ENCODE results near the gene ZBTB21. TPM values are rescaled to one million over a fixed set of nuclear protein-coding genes. Genes with fewer than 3 reads are reported as not detected.
A peak's percentile ranks its signal among the peaks of the same experiment; 100 is the strongest.

Gene ZBTB21
- polyA plus RNA-seq, 1 experiment, result 13.4 TPM

DNA sequence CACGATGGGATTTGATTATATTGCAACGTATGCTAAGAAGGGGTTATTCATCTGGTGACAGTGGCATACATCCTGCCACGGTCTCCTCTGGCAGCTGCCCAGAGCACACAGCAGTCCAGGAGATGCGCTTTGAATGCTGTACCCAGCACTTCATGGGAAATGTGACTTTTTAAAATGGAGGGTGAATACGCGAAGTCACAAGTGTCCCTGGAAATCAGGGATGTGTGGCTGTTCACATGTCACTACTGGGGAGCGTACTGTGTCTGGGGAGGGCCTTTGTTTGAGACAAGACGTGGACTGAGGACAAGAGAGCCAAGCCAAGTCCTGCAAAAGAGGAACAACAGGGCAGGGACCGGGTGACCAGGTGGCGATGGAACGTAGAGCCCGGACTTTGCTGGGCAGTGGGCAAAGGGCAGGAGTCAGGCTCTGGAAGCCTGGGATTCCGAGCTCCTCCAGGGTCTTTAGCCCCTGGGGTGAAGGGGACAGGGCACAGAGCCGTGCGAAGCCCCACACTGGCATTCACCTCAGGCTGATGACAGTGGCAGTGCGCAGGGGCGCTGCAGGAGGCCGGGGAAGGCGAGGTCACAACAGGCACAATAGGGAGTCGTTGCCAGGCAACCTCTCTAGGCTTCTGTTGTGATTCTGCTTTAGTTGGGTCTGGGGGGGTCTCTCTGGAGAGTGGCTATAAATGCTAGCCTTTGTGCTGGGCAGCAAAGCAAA, 11.4 kb upstream of the ZBTB21 start:
- Histone ChIP-seq H3K27me3 (ENCODE audit: control insufficient read depth, insufficient read depth, low read length) (no peaks in the 10 kb centered on the region), H3K9me3 (ENCODE audit: control insufficient read depth, insufficient read depth, low read length) (no peaks in the 10 kb centered on the region; the same call in 1 of the 2 replicates), H3K27ac (ENCODE audit: low read depth, low read length) (no peak overlapping the region), H3K4me3 (ENCODE audit: low read depth, low read length) (no peak overlapping the region)
- TF ChIP-seq, protein P1, sequence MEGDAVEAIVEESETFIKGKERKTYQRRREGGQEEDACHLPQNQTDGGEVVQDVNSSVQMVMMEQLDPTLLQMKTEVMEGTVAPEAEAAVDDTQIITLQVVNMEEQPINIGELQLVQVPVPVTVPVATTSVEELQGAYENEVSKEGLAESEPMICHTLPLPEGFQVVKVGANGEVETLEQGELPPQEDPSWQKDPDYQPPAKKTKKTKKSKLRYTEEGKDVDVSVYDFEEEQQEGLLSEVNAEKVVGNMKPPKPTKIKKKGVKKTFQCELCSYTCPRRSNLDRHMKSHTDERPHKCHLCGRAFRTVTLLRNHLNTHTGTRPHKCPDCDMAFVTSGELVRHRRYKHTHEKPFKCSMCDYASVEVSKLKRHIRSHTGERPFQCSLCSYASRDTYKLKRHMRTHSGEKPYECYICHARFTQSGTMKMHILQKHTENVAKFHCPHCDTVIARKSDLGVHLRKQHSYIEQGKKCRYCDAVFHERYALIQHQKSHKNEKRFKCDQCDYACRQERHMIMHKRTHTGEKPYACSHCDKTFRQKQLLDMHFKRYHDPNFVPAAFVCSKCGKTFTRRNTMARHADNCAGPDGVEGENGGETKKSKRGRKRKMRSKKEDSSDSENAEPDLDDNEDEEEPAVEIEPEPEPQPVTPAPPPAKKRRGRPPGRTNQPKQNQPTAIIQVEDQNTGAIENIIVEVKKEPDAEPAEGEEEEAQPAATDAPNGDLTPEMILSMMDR (IDR thresholded peaks at IDR 0.05; ENCODE audit: low read depth, low read length), result no peak
- ChIA-PET POLR2A (no interaction called here), CTCF (no interaction called here)
- DNase-seq (ENCODE audit: low read depth, low spot score), result no peak

DNA sequence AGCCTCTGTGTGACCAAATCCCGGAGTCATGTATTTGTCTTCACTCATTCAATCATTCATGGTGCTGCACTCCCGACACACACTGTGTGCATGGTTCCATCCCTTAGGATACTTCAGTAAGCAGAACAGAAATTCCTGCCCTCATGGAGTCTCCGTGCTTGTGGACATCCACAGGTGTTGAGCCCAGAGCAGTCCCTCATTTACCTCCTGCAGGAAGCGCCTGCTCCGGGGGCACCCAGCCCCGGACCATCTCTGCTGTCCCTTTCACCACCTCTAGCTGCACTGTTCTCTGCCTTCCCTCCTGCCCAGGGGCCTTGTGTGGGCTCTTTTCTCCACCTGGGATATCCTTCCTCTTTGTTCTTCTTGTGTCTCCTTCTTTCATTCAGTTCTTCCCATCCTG, 9.5 kb upstream of the ZBTB21 start:
- POLR2A ChIA-PET, result no interaction called here
- TF ChIP-seq, protein P1 (IDR thresholded peaks at IDR 0.05; ENCODE audit: low read depth, low read length), result no peak
- H3K4me3 ChIP-seq (ENCODE audit: low read depth, low read length), result no peak overlapping the region
- H3K9me3 ChIP-seq (ENCODE audit: control insufficient read depth, insufficient read depth, low read length), result no peaks in the 10 kb centered on the region; the same call in none of the 2 replicates
- H3K27me3 ChIP-seq (ENCODE audit: control insufficient read depth, insufficient read depth, low read length), result no peaks in the 10 kb centered on the region
- CTCF ChIA-PET, result no interaction called here
- no peak for DNase-seq (ENCODE audit: low read depth, low spot score)
- H3K27ac ChIP-seq (ENCODE audit: low read depth, low read length), result no peak overlapping the region

DNA sequence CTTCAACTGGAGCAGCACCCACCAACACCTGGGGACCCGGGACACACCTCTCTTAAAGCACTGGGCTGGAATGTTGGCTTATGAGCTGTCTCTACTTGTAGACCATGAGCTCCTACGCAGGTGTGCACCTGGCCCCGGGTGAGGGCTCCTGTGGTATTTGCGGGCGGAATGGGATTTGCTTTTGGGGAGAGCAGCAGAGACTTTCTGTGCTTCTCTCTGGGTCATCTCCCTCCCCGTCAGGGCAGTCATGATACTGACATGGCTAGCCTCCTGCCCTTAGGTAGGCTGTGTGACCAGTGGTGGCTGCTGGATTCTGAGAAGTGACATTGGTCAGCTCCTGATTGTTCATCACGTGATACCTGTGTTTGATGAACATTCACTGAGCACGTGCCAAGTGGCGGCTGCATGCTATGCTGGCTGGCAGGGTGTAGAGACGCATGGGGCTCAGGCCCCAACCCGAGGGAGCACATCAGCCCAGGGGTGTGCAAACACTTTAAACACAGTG, 9.0 kb upstream of the ZBTB21 start:
- TF ChIP-seq, protein P1 (IDR thresholded peaks at IDR 0.05; ENCODE audit: low read depth, low read length), result no peak

DNA sequence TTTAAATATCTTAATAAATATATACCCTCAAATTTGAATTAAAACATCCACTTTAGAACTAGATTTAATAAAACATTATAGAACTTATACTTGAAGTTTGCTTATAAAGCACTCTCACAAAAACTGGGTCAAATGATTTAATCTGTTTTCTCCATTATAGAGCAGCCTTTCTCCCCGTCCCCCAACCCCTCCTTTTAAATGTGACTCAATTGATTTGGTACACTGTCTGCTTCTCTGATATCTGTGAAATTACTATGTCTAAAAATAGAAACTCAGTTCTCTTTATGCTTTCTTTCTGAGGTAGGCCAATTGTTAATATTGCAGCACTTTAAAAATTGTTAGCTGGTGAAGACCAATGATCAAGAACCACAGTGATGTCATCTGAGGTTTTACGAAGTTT, 6.9 kb upstream of the ZBTB21 start:
- DNase-seq (ENCODE audit: low read depth, low spot score), result no peak
- CTCF ChIA-PET, result interaction anchor here (0.7 to 2.0 kb wide), 2 partner anchors 91 to 101 kb away, joined by 3 to 4 read pairs; no protein-coding TSS in a partner anchor
- no peak overlapping the region for H3K27ac ChIP-seq (ENCODE audit: low read depth, low read length)
- H3K27me3 ChIP-seq (ENCODE audit: control insufficient read depth, insufficient read depth, low read length), result no peaks in the 10 kb centered on the region
- POLR2A ChIA-PET, result no interaction called here
- no peaks in the 10 kb centered on the region; the same call in none of the 2 replicates for H3K9me3 ChIP-seq (ENCODE audit: control insufficient read depth, insufficient read depth, low read length)
- TF ChIP-seq, protein P1 (IDR thresholded peaks at IDR 0.05; ENCODE audit: low read depth, low read length), result no peak
- no peak overlapping the region for H3K4me3 ChIP-seq (ENCODE audit: low read depth, low read length)

More for the DNA sequence above, 9.0 kb upstream of the ZBTB21 start:
- CTCF ChIA-PET, result no interaction called here
- Histone ChIP-seq H3K4me3 (ENCODE audit: low read depth, low read length) (no peak overlapping the region), H3K27ac (ENCODE audit: low read depth, low read length) (no peak overlapping the region), H3K27me3 (ENCODE audit: control insufficient read depth, insufficient read depth, low read length) (no peaks in the 10 kb centered on the region), H3K9me3 (ENCODE audit: control insufficient read depth, insufficient read depth, low read length) (no peaks in the 10 kb centered on the region; the same call in none of the 2 replicates)
- POLR2A ChIA-PET, result no interaction called here
- DNase-seq (ENCODE audit: low read depth, low spot score), result no peak

DNA sequence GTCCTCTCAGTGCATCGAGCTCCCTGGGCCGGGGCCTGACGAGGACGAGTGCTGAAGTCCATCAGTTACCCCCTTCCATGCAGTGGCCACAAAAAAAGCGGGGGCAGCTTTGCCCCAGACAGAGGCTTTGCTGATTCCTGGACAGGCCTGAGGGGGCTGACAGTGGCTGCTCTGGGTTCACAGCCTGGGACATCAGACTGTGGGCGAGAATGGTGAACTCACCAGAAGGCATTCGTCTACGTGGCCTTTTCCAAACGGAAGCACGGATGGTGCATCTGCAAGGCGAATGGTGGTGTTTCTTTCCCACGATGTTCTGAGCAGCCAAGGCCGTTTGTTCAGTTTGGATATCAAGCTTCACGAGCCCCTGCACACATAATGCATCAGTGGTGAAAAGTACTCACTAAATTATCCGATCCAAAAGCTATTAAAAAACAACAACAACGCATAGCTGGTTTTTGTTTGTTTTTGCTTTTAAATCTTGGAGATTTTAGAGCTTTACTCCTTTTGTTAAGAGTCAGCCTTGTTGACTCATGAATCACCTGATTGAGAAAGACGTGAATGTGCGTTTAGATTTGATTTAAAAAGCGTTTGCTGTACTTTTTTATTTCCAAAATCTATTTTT, 6.3 kb upstream of the ZBTB21 start:
- ChIA-PET CTCF (interaction anchor here (0.7 to 2.0 kb wide), 2 partner anchors 92 to 101 kb away, joined by 3 to 4 read pairs; no protein-coding TSS in a partner anchor), POLR2A (no interaction called here)
- H3K4me3 ChIP-seq (ENCODE audit: low read depth, low read length), result no peak overlapping the region
- TF ChIP-seq, protein P1 (IDR thresholded peaks at IDR 0.05; ENCODE audit: low read depth, low read length), result no peak
- DNase-seq (ENCODE audit: low read depth, low spot score), result no peak
- peak overlapping the region; percentile 31 for H3K27ac ChIP-seq (ENCODE audit: low read depth, low read length)
- H3K9me3 ChIP-seq (ENCODE audit: control insufficient read depth, insufficient read depth, low read length), result no peaks in the 10 kb centered on the region; the same call in 1 of the 2 replicates
- no peaks in the 10 kb centered on the region for H3K27me3 ChIP-seq (ENCODE audit: control insufficient read depth, insufficient read depth, low read length)
